ENCODE measurements around the gene CHRND. TPM values are rescaled to one million over a fixed set of nuclear protein-coding genes. Genes with fewer than 3 reads are reported as not detected.

The CHRND gene
- polyA plus RNA-seq, 1 donor (not counting 4 experiments of a cell fraction or from before 2014, with no cell fraction given) = not detected

GRCh38 chr2:232512602-232513001 lies 13.4 kb upstream of the CHRND start:
- Histone ChIP-seq H3K79me2 (ENCODE audit: control insufficient read depth, insufficient read depth, low read length) (no peaks in the 10 kb centered on the region), H3K27me3 (ENCODE audit: control insufficient read depth, extremely low read depth, insufficient read depth, low read length) (peaks cover 11% of the 10 kb centered on the region), H3K4me1 (ENCODE audit: control insufficient read depth, extremely low read depth, insufficient read depth, low read length) (no peaks in the 10 kb centered on the region), H3K36me3 (ENCODE audit: control insufficient read depth in 2 of 2, extremely low read depth in 1 of 2, insufficient read depth in 2 of 2, low read length in 2 of 2) (no peaks in the 10 kb centered on the region), H3K9me1 (ENCODE audit: control insufficient read depth, extremely low read depth, insufficient read depth, low read length) (no peaks in the 10 kb centered on the region), H3K9me3 (ENCODE audit: control insufficient read depth, low read depth, low read length) (no peaks in the 10 kb centered on the region), H3K4me2 (ENCODE audit: control insufficient read depth, extremely low read depth, insufficient read depth, low read depth, low read length) (no peak overlapping the region), H4K20me1 (ENCODE audit: control insufficient read depth, extremely low read depth, insufficient read depth, low read length) (no peaks in the 10 kb centered on the region), H3K9ac (ENCODE audit: control insufficient read depth, extremely low read depth, insufficient read depth, low read length) (no peak overlapping the region), H3K27ac (ENCODE audit: control insufficient read depth, insufficient read depth, low read length) (no peak overlapping the region), H3K4me3 (ENCODE audit: control insufficient read depth in 2 of 3, extremely low read depth in 1 of 3, insufficient read depth in 2 of 3, low read depth in 1 of 3, low read length in 3 of 3) (no peak overlapping the region), H2AFZ (ENCODE audit: control insufficient read depth, low read length) (no peak overlapping the region)
- FAIRE-seq (no peak), DNase-seq (ENCODE audit: low read depth, low spot score) (no peak)
- TF ChIP-seq, protein P1, sequence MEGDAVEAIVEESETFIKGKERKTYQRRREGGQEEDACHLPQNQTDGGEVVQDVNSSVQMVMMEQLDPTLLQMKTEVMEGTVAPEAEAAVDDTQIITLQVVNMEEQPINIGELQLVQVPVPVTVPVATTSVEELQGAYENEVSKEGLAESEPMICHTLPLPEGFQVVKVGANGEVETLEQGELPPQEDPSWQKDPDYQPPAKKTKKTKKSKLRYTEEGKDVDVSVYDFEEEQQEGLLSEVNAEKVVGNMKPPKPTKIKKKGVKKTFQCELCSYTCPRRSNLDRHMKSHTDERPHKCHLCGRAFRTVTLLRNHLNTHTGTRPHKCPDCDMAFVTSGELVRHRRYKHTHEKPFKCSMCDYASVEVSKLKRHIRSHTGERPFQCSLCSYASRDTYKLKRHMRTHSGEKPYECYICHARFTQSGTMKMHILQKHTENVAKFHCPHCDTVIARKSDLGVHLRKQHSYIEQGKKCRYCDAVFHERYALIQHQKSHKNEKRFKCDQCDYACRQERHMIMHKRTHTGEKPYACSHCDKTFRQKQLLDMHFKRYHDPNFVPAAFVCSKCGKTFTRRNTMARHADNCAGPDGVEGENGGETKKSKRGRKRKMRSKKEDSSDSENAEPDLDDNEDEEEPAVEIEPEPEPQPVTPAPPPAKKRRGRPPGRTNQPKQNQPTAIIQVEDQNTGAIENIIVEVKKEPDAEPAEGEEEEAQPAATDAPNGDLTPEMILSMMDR (optimal IDR thresholded peaks at IDR 0.05 in 1 of 3, IDR thresholded peaks at IDR 0.05 in 1 of 3, conservative IDR thresholded peaks at IDR 0.05 in 1 of 3; ENCODE audit: extremely low read depth in 1 of 3, insufficient read depth in 2 of 3, low read length in 3 of 3) = no peak
- no peak for TF ChIP-seq EZH2 (IDR thresholded peaks at IDR 0.05; ENCODE audit: low read length)
- dilution Hi-C loops (cut with MboI; ENCODE audit: extremely low pct_ligation_motif_present, low sequenced_read_pairs) = no loop called here

- H3K9me1 ChIP-seq (ENCODE audit: control insufficient read depth, extremely low read depth, insufficient read depth, low read length) = no peaks in the 10 kb centered on the region
- H3K27me3 ChIP-seq (ENCODE audit: control insufficient read depth, extremely low read depth, insufficient read depth, low read length) = peaks cover 6% of the 10 kb centered on the region
- H3K36me3 ChIP-seq (ENCODE audit: control insufficient read depth in 2 of 2, extremely low read depth in 1 of 2, insufficient read depth in 2 of 2, low read length in 2 of 2) = no peaks in the 10 kb centered on the region
- no peaks in the 10 kb centered on the region for H3K4me1 ChIP-seq (ENCODE audit: control insufficient read depth, extremely low read depth, insufficient read depth, low read length)
- no peak overlapping the region for H3K9ac ChIP-seq (ENCODE audit: control insufficient read depth, extremely low read depth, insufficient read depth, low read length)
- no peaks in the 10 kb centered on the region for H4K20me1 ChIP-seq (ENCODE audit: control insufficient read depth, extremely low read depth, insufficient read depth, low read length)
- dilution Hi-C loops (cut with MboI; ENCODE audit: extremely low pct_ligation_motif_present, low sequenced_read_pairs) = no loop called here
- H3K79me2 ChIP-seq (ENCODE audit: control insufficient read depth, insufficient read depth, low read length) = no peaks in the 10 kb centered on the region
- H2AFZ ChIP-seq (ENCODE audit: control insufficient read depth, low read length) = no peak overlapping the region
- FAIRE-seq (no peak), DNase-seq (ENCODE audit: low read depth, low spot score) (no peak)
- no peak overlapping the region for H3K27ac ChIP-seq (ENCODE audit: control insufficient read depth, insufficient read depth, low read length)
- no peak overlapping the region for H3K4me2 ChIP-seq (ENCODE audit: control insufficient read depth, extremely low read depth, insufficient read depth, low read depth, low read length)
- no peak for TF ChIP-seq EZH2 (IDR thresholded peaks at IDR 0.05; ENCODE audit: low read length)
- TF ChIP-seq, protein P1 (optimal IDR thresholded peaks at IDR 0.05 in 1 of 3, IDR thresholded peaks at IDR 0.05 in 1 of 3, conservative IDR thresholded peaks at IDR 0.05 in 1 of 3; ENCODE audit: extremely low read depth in 1 of 3, insufficient read depth in 2 of 3, low read length in 3 of 3) = no peak
- no peak overlapping the region for H3K4me3 ChIP-seq (ENCODE audit: control insufficient read depth in 2 of 3, extremely low read depth in 1 of 3, insufficient read depth in 2 of 3, low read depth in 1 of 3, low read length in 3 of 3)
- H3K9me3 ChIP-seq (ENCODE audit: control insufficient read depth, low read depth, low read length) = no peaks in the 10 kb centered on the region
Measured at GRCh38 chr2:232513353-232513752, 12.6 kb upstream of the CHRND start.

Measured in keratinocyte (primary cell).